ENCODE measurements around the gene ZNF133. TPM values are rescaled to one million over a fixed set of nuclear protein-coding genes. Genes with fewer than 3 reads are reported as not detected.
"Not testable (repeated sequence)": the region's sequence is repeated elsewhere in the genome, so short reads cannot be mapped to it uniquely, and the experiment has no call there.

Gene ZNF133
- total RNA-seq, 1 experiment from 2014 or later: 11.5 TPM

DNA sequence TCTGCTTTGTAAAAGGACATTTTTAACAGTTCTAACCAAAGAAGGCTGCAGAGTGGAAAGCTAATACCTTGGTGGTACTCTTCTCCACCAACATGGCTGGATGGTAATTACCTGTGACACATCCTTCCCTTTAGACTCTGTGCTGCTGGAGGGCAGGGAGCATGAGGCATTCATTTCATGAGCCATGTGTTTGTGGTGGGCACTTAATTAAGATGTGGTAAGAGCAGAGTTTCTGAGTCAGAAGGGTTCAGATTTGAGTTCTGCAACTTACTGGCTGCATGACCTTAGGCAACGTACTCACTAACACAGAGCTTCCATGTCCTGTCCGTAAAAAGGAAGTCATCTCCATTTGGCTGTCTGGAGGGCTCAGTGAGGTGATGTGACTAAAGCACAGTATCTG lies 9.1 kb upstream of the ZNF133 start:
- DNase-seq (ENCODE audit: extremely low read depth, low read depth): no peak

GRCh38 chr20:18284805-18285533 lies 3.4 kb upstream of the ZNF133 start:
- no peak for DNase-seq (ENCODE audit: extremely low read depth, low read depth)

- no peak for DNase-seq (ENCODE audit: extremely low read depth, low read depth)
Measured at GRCh38 chr20:18287546-18287914, 797 bp upstream of the ZNF133 start.

DNA sequence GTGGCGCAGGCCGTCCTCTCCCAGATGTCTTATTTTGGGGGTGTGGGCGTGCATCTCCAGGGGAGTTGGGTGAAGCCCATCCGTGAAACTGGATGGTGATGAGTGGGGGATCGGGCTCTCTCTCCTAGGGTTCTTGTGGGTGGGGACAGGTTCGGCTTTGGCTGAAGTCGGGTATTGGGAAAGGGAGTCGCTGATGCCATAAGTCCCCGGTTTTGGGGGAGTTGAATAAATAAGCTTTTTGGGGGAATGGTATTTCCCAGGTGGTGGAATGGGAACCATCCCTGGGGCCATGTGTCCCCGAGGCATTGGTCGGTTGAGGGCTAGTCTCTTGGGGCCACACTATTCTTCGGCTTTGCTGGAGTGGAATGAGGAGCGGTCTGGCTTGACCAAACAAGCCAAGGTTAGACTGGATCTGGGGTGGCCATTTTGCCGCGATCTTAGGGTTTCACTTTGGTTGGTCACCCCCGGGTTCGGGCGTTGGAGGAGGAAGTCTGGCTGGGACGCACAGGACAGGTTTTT lies 481 bp downstream of the ZNF133 start:
- no peak for DNase-seq (ENCODE audit: extremely low read depth, low read depth)

DNA sequence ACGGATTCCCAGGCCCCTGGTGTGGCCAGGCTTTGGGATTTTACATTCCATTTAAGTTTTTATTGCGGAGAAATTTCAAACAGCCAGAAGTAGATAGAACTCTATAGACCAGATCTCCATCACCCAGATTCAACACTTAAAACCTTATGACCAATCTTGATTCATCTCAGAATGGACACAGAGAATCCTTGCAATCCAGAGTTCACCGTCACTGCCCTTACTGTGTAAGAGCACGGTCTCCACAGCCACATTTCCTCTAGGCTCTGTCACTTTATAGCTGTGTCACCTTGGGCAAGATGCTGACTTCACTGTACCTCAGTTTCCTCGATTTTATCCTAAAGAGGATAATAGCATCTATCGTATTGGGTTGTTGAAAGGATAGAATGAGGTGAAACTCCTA lies 979 bp downstream of the ZNF133 start:
- no peak for DNase-seq (ENCODE audit: extremely low read depth, low read depth)

GRCh38 chr20:18299364-18299763 lies 11.0 kb downstream of the ZNF133 start:
- no peak for DNase-seq (ENCODE audit: extremely low read depth, low read depth)

DNA sequence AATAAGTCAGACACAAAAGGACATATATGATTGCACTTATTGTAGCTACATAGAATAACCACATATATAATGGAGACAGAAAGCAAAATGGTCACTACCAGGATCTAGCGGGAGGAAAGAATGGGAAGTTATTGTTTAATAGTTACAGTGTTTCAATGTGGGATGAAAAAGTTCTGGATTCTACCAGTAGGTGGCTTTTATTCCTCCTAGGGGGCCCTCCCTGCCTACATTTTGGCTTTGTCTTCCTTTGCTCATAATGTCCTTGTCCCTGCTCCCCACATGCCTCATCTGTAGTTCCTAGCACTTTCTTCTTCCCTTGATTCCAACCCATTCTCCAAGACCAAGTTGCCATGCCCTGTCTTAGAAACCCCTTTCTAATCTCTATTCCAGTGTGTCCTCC lies 16.3 kb downstream of the ZNF133 start:
- DNase-seq (ENCODE audit: extremely low read depth, low read depth): no peak

DNA sequence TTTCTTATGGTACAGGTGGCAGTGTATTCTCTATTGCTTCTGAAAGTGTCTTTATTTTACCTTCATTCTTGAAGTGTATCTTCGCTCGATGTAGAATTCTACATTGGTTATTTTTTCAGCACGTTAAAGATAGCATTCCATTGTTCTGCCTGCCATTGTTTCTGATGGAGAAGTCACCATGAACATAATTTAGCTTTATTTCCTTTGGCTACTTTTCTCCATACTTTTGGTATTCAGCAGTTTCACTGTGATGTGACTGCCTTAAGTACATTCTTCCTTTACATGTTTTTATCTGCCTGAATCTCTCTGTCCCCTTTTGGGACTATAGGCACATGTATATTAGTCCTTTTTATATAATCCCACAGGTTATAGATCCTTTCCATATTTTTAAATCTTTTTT lies 19.0 kb downstream of the ZNF133 start:
- DNase-seq (ENCODE audit: extremely low read depth, low read depth): no peak

GRCh38 chr20:18310051-18310450 lies 21.7 kb downstream of the ZNF133 start:
- DNase-seq (ENCODE audit: extremely low read depth, low read depth): no peak

DNA sequence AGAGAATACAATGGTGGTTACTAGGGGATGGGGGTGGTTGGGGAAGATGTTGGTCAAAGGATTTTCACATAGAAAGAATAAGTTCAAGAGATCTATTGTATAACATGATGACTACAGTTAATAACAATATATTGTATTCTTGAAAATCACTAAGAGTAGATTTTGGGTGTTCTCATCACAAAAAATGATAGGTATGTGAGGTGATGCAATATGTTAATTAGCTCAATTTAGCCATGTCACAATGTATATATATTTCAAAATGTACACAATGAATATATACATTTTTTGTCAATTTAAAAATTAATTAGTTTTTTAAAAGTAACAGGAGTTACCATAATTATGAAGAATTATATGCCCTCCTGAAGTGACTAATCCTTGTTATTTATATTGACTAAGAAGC lies 22.3 kb downstream of the ZNF133 start:
- no peak for DNase-seq (ENCODE audit: extremely low read depth, low read depth)

- DNase-seq (ENCODE audit: extremely low read depth, low read depth): no peak
Measured at GRCh38 chr20:18312723-18313122, 24.4 kb downstream of the ZNF133 start.

- no peak for DNase-seq (ENCODE audit: extremely low read depth, low read depth)
Measured at GRCh38 chr20:18313411-18313810, 25.1 kb downstream of the ZNF133 start.

GRCh38 chr20:18314786-18315406 lies 26.6 kb downstream of the ZNF133 start:
- DNase-seq (ENCODE audit: extremely low read depth, low read depth): no peak

- DNase-seq (ENCODE audit: extremely low read depth, low read depth): no peak
Measured at GRCh38 chr20:18316166-18316565, 27.8 kb downstream of the ZNF133 start.

GRCh38 chr20:18321316-18321715 lies 33.0 kb downstream of the ZNF133 start:
- DNase-seq (ENCODE audit: extremely low read depth, low read depth): no peak

- no peak for DNase-seq (ENCODE audit: extremely low read depth, low read depth)
Measured at GRCh38 chr20:18321976-18322950, 33.9 kb downstream of the ZNF133 start.

- DNase-seq (ENCODE audit: extremely low read depth, low read depth): no peak
Measured at GRCh38 chr20:18323705-18324104, 35.4 kb downstream of the ZNF133 start.

DNA sequence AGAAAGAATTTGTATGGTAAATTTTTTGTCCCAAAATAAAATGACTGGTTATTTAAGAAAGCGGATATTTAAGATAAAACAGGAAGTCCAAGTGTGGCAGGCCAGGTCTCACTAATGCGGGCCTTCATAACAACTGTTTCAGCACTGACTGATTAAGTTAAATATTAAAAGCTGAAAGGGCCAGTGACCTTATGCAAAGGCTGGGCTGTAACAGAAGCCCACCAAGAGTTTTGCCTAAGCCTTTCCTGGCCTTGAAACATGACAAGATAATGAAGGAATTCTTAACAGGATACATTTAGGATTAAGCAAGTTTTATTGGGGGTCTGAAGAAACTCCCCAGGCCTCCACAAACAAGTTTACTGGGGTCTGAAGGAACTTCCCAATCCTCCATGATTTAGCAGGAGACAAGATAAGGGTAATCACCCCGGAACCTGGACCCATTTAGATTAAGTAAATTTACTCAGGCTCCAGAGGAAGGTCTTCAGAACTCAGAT lies 36.3 kb downstream of the ZNF133 start:
- DNase-seq (ENCODE audit: extremely low read depth, low read depth): no peak

DNA sequence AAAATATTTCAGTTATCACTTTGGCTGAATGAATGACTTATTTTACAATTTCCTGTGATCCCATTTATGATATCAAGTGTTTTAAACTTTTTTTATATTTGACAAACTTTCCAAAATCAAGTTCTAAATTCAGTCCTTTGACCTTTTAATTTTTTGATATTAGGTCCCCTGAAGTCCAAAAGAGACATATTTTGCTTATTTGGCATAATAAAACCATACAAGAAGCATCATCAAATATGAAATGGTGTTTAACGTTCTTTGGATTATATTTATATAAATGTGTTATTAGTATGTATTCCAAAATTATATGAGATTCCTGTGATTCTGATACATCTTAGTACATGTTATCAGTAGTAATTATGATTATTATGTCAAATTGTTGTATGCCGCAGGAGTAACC lies 38.7 kb downstream of the ZNF133 start:
- no peak for DNase-seq (ENCODE audit: extremely low read depth, low read depth)

DNA sequence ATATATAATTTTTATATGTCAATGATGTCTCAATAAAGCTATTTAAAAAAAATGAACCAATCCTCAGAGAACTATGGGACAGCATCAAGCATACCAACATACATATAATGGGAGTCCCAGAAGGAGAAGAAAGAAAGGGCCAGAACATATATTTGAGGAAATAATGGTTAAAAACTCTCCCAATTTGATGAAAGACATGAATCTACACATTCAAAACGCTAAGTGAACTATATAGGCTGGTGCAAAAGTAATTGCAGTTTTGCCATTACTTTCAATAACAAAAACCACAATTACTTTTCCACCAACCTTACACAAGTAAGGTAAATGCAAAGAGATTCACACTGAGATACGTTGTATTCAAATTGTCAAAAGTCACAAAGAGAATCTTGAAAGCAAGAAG lies 43.4 kb downstream of the ZNF133 start:
- no peak for DNase-seq (ENCODE audit: extremely low read depth, low read depth)

DNA sequence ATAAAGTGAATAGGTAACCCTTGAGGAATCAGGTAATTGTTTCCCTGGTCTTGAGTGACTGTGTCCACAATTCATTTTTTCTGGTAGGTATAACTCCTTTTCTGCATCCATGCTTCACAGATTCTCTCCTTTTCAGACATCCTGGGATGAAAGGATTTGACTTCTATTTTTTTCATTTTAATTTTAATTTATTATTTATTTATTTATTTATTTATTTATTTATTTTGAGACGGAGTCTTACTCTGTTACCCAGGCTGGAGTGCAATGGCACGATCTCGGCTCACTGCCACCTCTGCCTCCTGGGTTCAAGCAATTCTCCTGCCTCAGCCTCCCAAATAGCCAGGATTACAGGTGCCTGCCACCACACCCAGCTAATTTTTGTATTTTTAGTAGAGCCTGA lies 61.4 kb downstream of the ZNF133 start:
- DNase-seq (ENCODE audit: extremely low read depth, low read depth): not testable (repeated sequence)

Data from NCI-H460 (cell line).